EH (cell line): Measurements from ENCODE around the gene MCUB.
"Not testable (repeated sequence)": the region's sequence is repeated elsewhere in the genome, so short reads cannot be mapped to it uniquely, and the experiment has no call there.

Experiments used
- DNase-seq: peaks from one replicate; pipeline ENCODE4 v3.0.0-alpha.2; 2015; ENCODE audit warnings: low read depth

The MCUB gene

DNA sequence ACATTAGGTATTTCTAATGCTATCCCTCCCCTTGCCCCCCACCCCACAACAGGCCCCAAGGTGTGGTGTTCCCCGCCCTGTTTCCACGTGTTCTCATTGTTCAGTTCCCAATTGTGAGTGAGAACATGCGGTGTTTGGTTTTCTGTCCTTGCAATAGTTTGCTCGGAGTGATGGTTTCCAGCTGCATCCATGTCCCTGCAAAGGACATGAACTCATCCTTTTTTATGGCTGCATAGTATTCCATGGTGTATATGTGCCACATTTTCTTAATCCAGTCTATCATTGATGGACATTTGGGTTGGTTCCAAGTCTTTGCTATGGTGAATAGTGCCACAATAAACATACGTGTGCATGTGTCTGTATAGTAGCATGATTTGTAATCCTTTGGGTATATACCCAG is 20.0 kb downstream of the MCUB start:
- DNase-seq, result not testable (repeated sequence)

DNA sequence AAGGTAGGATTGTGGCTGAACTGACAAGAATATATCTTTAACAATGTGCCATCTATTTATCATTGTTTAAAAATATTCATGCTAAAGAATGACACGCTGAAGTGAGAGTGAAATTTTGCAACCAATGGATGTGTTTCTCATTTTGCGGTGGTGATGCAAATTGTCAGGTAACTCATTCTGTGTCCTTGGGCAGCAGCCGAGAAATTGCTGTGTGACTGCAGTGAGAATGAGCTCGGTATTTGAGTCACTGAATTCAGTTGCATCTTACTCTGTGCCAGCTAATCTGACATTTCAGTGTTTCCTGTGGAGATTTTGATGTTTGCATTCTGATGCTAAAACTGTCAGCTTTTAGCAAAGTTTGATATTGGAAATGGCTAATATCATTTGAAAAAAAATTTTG is 28.1 kb downstream of the MCUB start:
- DNase-seq, result no peak

DNA sequence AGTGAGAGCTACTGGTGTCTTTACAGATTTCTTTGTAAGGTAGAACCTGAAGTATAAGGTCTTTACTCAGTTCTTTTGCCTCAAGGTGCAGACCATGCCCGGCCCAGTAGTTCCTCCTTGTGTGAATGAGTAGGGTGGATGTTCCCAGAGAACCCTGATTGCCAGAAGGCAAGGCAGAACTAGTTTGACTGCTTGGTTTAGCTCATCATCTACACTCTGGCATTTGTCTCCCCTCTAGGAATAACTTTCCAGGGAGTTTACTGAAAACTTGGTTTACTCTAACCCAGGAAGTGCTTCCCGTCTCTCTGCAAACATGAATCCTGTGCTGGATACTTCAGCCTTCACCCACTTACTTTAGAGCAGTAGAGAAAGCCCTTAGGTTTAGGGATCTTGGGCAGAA is 29.1 kb downstream of the MCUB start:
- DNase-seq, result no peak

DNA sequence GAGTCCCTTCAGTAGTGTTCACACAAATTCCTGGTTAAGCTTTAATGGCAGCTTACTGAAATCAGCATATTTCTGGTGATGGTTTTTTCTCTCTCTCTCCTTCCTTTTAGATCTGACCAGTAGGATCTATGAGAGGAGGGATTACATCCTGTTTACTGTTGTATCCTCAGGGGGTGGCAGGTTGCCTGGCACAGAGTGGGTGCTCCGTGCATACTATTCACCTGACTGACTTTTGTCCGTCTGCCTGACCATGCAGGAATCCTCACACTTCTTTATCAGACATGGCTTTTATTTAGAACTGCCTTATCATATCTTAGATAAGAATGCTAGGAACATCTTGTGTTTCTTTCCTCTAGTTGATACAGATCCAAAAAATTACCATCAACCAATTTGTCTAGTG is 29.6 kb downstream of the MCUB start:
- no peak for DNase-seq

DNA sequence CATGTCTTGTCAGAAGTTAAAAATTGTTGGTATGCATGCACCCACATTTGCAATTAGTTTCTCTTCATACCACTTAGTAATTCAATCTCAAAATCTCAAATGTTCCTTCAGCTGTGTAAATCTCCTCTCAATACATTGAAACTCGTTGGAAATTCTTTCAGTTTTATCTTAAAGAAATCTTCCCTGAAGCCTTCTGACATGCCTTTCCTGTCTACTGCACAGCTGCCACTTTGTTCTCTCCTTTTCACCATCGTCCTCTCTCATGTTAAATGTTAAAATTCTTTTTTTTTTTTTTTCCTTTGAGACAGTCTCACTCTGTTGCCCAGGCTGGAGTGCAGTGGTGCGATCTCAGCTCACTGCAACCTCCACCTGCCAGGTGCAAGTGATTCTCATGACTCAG is 30.9 kb downstream of the MCUB start:
- peak; percentile 11 for DNase-seq

DNA sequence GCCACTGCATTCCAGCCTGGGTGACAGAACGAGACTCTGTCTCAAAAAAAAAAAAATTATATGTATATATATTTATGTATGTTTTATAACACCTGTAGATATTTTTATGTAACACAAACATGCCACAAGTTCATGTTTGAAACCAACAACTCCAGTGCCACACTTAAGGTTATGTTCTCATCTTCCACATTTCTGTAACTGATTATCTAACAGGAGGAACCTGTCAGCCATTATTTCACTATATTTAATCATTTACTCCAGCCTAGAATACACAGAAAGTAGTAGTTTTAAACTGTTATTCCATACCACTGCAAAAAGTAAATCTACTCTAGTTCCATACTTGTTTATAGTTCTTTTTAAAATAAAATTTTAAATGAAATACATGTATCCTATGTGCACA is 32.3 kb downstream of the MCUB start:
- DNase-seq, result no peak

DNA sequence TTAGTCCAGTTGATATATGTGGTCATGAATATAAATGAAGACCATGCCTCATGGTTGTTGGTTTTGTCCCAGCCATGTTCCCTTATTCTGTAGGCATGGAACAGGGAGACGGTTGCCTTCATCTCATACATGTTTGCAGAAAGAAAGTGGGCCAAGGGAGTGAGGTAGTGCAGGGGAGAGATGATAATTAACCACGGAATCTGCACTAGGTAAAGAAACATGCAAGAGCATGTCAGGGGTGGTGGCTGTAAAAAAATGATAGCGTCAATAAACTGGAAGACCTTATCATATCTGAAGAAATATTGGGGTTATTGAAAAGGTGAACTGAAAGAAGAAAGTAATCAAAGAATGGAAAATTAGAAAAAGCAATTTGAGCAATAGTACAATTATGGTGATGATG is 35.1 kb downstream of the MCUB start:
- DNase-seq, result not testable (repeated sequence)

DNA sequence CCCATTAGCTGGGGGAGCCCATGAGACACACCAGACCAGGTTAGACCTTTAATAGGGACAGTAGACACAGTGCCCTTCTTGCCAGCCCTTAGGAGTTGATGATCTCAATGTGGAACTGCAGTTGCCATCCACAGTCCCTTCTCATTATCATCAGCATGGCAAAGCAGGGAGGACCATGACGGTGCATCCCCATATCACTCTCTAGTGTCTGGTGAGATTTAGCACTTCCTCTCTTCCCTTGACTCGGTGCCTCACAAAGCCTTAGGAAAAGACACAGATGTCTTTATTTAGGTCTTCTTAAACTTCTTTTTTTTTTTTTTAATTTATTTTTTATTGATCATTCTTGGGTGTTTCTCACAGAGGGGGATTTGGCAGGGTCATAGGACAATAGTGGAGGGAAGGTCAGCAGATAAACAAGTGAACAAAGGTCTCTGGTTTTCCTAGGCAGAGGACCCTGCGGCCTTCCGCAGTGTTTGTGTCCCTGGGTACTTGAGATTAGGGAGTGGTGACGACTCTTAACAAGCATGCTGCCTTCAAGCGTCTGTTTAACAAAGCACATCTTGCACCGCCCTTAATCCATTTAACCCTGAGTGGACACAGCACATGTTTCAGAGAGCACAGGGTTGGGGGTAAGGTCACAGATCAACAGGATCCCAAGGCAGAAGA is 36.5 kb downstream of the MCUB start:
- DNase-seq, result not testable (repeated sequence)

DNA sequence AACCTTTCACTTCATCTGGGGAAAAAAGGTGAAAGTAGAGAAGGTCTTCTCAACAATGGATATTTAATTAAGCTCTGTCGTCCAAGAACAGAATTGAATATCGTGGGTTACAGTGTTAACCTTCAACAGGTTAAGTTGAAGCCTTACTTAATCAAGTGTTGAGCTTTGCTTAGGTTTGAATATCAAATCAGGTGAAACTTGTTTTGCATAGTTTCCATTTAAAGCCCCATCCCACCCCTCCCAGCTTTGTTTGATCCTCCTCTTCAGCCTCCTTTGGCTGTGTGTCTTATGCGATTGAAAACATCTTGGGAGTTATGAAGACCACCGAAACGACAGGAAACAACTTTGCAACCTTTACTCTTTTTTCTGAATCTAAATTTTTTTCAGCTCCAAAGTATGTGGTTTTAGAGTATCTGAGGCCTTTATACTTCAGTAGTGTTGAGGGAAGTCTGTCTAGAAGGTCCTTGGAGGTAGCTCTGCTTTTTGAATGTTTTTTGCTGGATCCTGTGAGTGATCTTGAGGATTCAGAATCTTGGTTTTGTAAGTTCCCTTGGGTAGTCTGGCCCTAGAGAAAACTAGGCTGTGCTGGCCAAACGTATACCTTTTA is 39.1 kb downstream of the MCUB start:
- DNase-seq, result no peak

DNA sequence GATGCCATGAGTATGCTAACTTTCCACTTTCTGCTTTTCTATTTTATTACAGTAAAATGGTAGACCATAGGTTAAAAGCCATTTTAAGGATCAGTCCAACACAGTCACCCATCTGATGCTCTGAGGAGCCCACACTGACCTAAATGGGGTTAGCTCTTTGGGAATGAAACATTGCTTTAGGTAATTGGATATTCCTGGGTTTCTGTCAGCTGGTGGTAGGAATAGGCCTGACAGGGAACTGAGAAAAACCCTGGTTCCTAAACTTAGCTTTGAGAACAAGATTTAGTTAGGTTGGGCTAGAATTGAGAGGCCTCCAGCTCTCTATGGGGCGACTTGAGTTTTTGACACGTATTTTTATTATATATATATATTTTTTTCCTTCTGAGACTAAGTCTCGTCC is 40.4 kb downstream of the MCUB start:
- no peak for DNase-seq

DNA sequence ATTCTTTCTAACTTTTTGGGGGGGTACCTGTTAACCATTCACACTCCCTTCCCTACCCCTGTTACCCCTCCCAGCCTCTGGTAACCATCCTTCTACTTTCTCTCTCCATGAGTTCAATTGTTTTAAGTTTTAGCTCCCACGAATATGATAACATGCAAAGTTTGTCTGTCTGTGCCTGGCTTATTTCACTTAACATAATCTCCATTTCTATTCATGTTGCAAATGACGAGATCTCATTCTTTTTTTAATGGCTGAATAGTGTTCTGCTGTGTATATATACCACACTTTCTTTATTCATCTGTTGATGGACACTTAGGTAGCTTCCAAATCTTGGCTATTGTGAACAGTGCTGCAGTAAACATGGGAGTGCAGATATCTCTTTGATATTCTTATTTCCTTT is 41.3 kb downstream of the MCUB start:
- DNase-seq, result no peak

DNA sequence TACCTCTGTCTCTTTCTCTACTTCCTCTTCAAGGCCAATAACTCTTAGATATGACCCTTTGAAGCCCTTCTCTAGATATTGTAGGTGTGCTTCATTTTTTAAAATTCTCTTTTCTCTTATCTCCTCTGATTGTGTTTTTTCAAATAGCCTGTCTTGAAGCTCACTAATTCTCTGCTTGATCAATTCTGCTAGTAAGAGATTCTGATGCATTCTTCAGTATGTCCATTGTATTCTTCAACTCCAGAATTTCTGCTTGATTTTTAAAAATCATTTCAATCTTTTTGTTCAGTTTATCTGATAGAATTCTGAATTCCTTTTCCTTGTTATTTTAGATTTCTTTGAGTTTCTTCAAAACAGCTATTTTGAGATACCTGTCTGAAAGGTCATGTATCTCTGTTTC is 47.9 kb downstream of the MCUB start:
- no peak for DNase-seq

DNA sequence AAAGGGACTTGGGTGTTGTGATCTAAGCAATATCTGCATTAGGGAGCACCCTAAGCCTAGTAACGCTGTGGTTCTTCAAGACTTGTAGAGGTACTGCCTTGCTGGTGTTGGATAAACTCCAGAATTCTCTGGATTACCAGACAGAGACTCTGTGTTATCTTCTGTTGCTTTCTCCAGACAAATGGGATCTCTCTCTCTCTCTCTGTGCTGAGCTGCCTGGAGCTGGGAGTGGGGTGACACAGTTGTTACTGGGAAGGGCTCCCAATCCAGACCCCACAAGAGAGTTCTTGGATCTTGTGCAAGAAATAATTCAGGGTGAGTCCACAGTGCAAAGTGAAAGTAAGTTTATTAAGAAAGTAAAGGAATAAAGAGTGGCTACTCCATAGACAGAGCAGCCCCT is 48.8 kb downstream of the MCUB start:
- peak; percentile 3 for DNase-seq

DNA sequence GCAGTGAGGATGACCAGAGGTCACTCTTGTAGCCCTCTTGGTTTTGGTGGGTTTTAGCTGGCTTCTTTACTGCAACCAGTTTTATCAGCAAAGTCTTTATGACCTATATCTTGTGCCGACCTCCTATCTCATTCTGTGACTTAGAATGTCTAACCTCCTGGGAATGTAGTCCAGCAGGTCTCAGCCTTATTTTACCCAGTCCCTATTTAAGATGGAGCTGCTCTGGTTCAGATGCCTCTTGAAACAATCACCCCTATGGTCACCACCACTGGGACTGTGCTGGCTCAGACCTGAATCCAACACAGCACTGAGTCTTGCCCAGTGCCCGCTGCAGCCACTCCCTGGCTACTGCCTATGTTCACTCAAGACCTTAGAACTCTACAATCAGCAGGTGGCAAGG is 49.4 kb downstream of the MCUB start:
- DNase-seq, result no peak

DNA sequence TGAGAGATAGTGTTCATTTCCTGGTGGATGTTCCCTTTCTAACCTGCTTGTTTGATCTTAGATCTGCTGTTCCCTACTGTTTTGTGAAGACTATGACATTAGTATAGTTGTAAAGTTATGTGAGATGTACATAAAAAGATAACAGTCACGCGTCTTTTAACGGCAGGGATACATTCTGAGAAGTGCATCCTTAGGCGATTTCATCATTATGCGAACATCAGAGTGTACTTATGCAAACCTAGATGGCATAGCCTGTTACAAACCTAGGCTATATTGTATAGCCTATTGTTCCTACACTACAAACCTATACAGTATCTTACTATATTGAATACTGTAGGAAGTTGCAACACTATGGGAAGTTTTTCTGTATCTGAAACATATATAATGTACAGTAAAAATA is 50.4 kb downstream of the MCUB start:
- DNase-seq, result no peak

DNA sequence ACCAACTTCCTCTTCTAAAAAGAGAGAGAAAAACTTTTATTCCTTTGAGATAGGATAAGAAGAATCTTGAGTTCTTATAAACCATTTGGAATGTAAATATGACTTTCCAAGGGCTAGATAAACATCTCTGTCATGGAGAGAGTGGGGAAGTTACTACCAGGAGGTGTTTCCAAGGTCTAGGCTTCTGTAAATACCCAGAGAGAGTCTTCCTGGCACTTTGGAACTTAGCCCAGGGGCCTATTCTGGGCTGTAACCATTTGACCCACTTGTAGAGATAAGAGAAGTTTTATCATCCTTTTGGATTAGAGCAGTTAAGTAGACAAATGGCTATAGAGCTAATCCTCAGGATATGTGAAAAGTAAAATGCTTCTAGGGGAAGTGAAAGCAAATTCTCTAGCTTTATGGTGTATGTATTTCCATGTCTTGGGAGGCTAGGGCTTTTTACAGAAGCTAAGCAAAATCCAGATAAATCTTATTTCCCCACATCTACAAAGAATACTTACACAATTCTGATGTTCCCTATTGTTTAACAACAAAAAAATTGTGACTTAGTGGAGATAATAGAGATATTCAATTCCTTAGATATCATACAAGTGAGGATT is 51.1 kb downstream of the MCUB start:
- peak; percentile 72 for DNase-seq

DNA sequence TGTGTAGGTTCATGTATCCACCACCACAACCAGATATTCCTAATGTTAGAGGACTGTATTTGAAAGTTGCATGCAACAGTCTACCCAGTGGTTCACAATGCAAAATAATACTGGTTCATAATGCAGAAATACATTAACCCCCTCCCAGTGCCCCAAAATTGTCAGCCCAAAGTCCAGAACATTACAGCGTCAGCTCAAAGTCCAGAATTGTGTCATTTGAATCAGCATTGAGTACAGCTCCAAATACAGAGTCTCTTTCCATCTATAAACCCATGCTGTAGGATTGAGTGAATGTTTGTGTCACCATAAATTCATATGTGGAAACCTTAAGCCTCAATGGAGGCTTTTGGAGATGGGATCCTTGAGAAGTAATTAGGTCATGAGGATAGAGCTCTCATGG is 54.0 kb downstream of the MCUB start:
- no peak for DNase-seq

DNA sequence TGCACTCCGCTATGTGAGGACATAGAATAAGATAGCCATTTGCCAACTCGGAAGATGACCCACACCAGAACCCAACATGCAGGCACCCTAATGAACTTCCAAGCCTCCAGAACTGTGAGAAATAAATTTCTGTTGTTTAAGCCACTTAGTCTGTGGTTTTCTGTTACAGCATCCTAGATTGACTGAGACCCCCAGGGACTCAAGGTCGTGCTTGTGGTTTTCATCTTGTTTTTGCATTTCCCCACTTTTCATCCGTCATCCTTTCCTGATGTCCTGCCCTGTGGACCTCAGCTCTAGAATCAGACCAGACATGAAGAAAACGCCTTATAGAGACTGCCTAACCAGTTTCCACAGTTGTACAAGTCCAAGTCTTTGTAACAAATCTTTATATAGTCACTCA is 54.4 kb downstream of the MCUB start:
- no peak for DNase-seq

DNA sequence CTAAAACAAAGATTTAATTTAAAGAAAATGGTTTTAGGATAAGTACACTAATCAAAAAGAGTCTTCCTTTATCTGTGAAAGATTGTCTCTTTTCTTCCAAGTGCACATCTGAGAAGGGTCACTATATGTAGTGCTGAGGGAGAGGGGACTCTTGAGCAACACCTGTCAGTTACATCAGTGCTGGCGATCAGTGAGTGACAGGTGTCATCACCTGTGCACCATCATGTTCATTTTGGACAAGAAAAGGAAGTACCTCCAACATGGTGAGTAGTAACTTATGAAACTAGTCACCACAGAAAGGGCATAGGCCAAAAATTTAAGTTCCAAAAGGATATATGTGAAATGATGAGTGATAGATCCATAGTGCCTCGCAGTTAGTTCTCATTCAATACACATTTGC is 55.7 kb downstream of the MCUB start:
- no peak for DNase-seq

DNA sequence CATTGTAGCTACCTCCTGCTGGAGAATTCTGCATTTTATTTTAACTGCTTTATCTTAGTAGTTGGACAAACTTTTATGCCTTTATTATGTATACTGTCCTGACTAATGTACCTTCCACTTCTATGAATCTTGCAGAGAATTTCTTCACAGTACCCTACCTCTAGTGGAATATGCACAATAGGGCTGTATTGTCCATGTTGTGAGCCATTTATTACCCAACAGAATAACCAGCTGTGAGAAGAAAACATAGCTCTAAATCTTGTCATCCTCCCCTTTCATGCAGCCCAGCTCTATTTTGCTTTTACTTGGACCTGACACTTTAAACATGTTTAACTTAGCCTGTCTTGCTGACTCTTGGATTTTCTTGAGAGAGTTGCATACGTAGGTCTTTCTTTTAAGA is 56.2 kb downstream of the MCUB start:
- DNase-seq, result no peak

DNA sequence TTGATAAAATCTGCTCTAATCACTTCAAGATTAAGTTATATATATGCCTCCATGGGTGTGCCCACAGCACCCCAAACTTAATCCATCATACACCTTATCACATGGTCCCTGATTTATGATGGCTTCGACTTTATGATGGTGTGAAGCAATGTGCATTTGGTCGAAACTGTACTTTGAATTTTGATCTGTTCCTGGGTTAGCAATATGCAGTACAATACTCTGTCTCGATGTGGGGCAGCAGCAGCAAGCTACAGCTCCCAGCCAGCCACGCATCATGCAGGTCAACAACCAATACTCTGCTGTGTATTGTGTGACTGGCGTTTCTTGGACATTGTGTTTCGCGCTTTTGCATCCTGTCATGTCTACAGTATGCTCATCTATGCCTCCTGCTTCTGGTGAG is 62.6 kb downstream of the MCUB start:
- no peak for DNase-seq

DNA sequence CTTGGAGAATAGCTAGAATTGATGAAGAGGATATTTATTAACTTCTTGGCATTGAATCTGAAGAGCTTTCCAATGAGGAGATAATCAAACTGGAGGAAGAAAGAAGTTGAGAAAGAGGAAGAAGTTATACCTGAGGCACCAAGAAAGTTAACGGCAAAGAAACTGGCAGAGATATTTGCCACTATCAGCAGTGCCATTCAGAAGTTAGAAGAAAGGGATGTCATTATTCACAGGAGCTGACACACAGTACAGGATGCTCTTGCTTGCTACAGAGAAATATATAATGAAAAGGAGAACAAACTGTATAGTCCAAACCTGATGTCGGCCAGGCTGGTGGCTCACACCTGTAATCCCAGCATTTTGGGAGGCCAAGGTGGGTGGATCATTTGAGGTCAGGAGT is 64.5 kb downstream of the MCUB start:
- DNase-seq, result no peak

DNA sequence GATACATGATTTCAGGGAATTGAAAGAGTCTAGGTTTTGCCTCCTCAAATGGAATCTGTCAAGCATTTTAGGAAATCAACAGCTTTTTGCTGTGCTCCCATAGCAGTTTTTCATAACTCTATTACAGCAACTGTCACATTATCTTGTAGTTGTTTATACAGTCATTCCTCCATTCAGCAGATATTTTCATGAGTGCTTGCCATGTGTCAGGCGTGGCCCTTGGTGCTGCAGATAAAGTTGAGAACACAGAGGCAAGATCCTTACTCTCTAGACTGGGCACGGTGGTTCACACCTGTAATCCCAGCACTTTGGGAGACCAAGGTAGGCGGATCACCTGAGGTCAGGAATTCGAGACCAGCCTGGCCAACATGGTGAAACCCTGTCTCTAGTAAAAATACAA is 67.3 kb downstream of the MCUB start:
- DNase-seq, result no peak

DNA sequence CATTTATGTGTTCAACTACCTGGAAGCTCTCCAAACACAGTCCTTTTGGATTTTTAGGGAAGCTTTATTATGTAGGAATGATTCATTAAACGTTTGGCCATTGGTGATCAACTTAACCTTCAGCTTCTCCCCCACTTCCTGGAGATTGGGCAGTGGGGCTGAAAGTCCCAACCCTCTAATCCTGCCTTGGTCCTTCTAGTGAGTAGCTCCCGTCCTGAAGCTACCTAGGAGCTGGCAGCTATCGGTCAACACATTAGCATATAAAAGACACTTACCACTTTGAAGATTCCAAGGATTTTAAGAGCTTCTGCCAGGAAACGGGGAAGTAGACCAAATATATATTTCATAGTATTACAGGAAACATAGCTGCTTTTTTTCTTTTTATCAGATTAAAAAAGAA is 69.7 kb downstream of the MCUB start:
- DNase-seq, result peak; percentile 7
